OCI-LY3 (cell line): ENCODE data around the gene SP9.

Experiments
- CTCF ChIP-seq: fragments of 200-600, 300-600 bp; sonication (generic); IDR thresholded peaks from 2 replicates; pipeline ENCODE4 v1.5.1; 2014; ENCODE audit warnings: antibody characterized with exemption, low read length, low read depth
- EZH2phosphoT487 ChIP-seq: fragments of 200-600 bp; shearing (Covaris generic); IDR thresholded peaks from 2 replicates; pipeline ENCODE4 v1.6.1; 2018; ENCODE audit warnings: antibody characterized with exemption, mixed run types, low read depth

- TF ChIP-seq EZH2phosphoT487: no peak
- TF ChIP-seq CTCF: no peak
Measured at GRCh38 chr2:174327021-174327840, 7.5 kb upstream of the SP9 start.
